HuH-7 (cell line): ENCODE data around the gene ZNF426.

Experiments used
- DNase-seq: peaks from one replicate; pipeline ENCODE4 v3.0.0; 2011; ENCODE audit warnings: low spot score

Gene ZNF426

DNA sequence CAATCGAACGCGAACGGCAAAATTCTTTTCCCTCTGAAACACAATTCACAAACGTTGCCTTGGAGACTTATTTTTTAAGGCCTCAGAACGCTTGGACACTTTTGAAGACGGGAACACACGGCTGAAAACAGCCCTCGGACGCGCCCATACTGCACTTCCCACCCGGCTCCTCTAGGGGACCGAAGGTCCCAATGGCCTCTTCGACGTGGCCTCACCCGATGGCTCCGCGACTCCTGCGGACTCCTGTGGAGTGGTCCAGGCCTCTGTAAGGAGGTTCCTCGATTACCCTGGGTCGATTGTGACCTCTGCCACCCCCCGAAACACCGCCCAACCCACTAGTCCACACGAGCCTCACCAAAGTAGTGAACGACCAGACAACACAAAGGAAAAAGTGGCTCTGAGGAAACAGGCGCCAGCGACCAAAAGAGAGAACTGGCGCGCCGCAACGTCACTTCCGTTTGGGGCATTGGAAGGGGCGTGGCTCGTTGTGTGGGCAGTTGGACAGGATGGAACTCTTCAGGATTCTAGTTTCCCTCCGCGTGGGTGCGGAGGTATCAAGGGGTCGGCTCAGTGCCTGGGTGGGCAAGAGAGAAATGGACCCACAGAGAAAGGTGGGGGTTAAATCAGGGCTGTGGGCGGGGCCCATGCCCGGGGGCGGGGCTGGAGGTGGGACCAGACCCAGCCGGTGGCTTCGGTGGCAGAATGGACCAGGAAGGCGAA, 40.1 kb downstream of the ZNF426 start, which contains the start of gene ZNF560:
TSS of gene ZNF560 (minus strand) at position 434 of the 720 bp plus-strand sequence. CDS start 23,303 bp downstream, outside the sequence.
- DNase-seq = no peak

DNA sequence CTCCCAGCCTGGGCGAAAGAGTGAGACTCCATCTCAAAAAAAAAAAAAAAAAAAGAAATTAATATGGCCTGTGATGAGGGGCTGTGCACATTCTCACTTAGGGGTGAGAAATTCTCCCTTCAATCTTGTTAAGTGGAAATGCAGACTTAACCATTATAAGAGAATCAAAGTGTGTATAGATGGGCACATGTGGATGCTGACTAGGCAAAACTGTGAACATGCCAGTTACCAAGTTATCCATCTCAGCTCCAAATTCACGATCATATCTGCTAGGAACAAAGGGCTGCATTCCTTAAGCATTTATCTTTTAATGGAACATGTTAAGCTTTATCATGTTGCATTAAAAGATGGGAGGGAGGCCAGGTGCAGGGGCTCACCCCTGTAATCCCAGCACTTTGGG, 44.3 kb downstream of the ZNF426 start:
- DNase-seq = no peak

DNA sequence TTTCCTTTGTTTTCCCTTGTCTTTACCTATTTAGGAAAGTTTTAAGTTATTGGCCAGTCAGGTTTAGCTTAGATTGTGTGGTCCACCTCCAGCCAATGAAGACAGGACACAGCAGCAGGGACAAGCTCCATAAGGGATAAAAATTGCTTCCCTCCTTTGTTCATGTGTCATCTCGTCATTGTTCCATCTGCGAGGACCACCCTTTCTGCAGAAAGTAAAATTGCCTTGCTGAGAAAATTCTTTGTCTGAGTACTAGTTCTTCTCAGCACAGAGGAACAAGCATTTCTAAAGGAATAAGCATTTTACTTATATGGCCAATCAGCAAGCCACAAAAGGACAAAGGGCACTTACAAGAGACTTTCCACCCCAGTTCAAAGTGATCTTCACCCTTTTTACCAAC, 51.4 kb downstream of the ZNF426 start:
- DNase-seq = no peak

DNA sequence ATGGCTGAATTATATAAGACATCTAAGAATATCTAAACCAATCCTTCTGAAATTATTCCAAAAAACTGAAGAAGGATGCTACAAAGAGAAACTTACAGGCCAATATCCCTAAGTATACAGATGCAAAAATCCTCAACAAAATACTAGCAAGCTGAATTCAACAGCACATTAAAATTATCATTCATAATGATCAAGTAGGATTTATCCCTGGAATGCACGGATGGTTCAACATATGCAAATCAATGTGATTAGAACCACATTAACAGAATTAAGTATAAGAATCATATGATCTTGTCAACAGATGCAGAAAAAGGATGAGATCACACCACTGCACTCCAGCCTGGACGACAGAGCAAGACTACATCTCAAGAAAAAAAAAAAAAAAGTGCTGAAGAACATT, 53.3 kb downstream of the ZNF426 start:
- no peak for DNase-seq

DNA sequence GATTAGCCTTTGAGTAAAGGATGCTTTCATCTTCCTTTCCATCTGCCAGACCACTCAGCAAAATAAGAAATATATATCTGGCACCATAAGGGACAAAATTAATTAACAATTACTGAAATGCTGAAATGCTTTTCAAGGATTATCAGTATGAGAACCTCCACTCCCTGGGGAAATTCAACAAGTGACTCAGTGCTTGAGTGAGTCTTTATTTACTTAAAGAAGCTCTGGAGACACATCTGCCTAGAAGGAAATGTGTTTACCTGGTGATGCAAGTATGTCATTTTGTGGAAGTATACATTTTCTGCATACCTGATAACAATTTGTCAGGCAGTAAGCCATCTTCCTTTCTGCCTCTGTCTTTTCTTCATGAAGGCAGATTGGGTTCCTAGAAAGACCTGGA, 63.5 kb downstream of the ZNF426 start:
- DNase-seq = no peak
